Mesenchymal stem cell (in vitro differentiated cells and primary cell): ENCODE results near the gene GCNT2.

Source experiments
- DNase-seq: peaks from one replicate; pipeline ENCODE4 v3.0.0-alpha.2; 2013
- H2AFZ ChIP-seq: one replicate; pipeline ENCODE4 v1.6.1; 2013; ENCODE audit warnings: low read depth, mild to moderate bottlenecking, control low read depth, inconsistent platforms, low read length, moderate library complexity
- H2AK5ac ChIP-seq: 2 replicates; pipeline ENCODE4 v1.6.1; 2013; ENCODE audit warnings: low read length, moderate library complexity, mild to moderate bottlenecking, inconsistent platforms; ENCODE audit not compliant: severe bottlenecking
- H2BK120ac ChIP-seq: one replicate; pipeline ENCODE4 v1.6.1; 2013; ENCODE audit warnings: low read depth, mild to moderate bottlenecking, inconsistent platforms, low read length, moderate library complexity
- H2BK12ac ChIP-seq, 2 experiments: one replicate each; pipeline ENCODE4 v1.6.1; 2013; ENCODE audit warnings: inconsistent platforms in 2 of 2, low read length in 2 of 2, mild to moderate bottlenecking in 2 of 2, moderate library complexity in 2 of 2, control low read depth in 1 of 2
- H2BK15ac ChIP-seq: one replicate; pipeline ENCODE4 v1.6.1; 2013; ENCODE audit warnings: mild to moderate bottlenecking, low read depth, inconsistent platforms; ENCODE audit not compliant: poor library complexity, severe bottlenecking
- H2BK5ac ChIP-seq: 2 replicates; pipeline ENCODE4 v1.6.1; 2013; ENCODE audit warnings: low read depth, mild to moderate bottlenecking, low read length, control low read depth, inconsistent platforms; ENCODE audit not compliant: poor library complexity, severe bottlenecking
- H3K14ac ChIP-seq, 2 experiments: one replicate each; pipeline ENCODE4 v1.6.1; 2013; ENCODE audit warnings: inconsistent platforms in 2 of 2, low read length in 2 of 2, control low read depth in 1 of 2, mild to moderate bottlenecking in 1 of 2, moderate library complexity in 1 of 2
- H3K18ac ChIP-seq, 2 experiments: one replicate each; pipeline ENCODE4 v1.6.1; 2013; ENCODE audit warnings: inconsistent platforms in 2 of 2, low read length in 2 of 2, control low read depth in 1 of 2, low read depth in 1 of 2, mild to moderate bottlenecking in 1 of 2
- H3K23ac ChIP-seq, 2 experiments: one replicate each; pipeline ENCODE4 v1.6.1; 2013; ENCODE audit warnings: inconsistent platforms in 2 of 2, low read length in 2 of 2, mild to moderate bottlenecking in 2 of 2, moderate library complexity in 2 of 2, control low read depth in 1 of 2
- H3K27ac ChIP-seq: 2 replicates; pipeline ENCODE4 v1.5.1; 2013; ENCODE audit warnings: mild to moderate bottlenecking, moderate library complexity, low read length, control low read depth, inconsistent platforms; ENCODE audit not compliant: poor library complexity, severe bottlenecking
- H3K27me3 ChIP-seq, 2 experiments: 2 replicates each; pipeline versions ENCODE4 v1.6.1 to v1.7.0; 2013; ENCODE audit warnings: low read length in 2 of 2, mild to moderate bottlenecking in 2 of 2, moderate library complexity in 2 of 2, control low read depth in 1 of 2, inconsistent platforms in 1 of 2; ENCODE audit not compliant: control insufficient read depth in 1 of 2, insufficient read depth in 1 of 2
- H3K36me3 ChIP-seq, 2 experiments: 2 replicates each; pipeline versions ENCODE4 v1.6.1 to v1.7.0; 2013; ENCODE audit warnings: low read length in 2 of 2, control low read depth in 1 of 2, inconsistent platforms in 1 of 2, low read depth in 1 of 2, mild to moderate bottlenecking in 1 of 2; ENCODE audit not compliant: insufficient read depth in 2 of 2, control insufficient read depth in 1 of 2
- H3K4ac ChIP-seq, 2 experiments: one replicate each; pipeline ENCODE4 v1.6.1; 2013; ENCODE audit warnings: inconsistent platforms in 2 of 2, low read length in 2 of 2, mild to moderate bottlenecking in 2 of 2, moderate library complexity in 2 of 2, control low read depth in 1 of 2, low read depth in 1 of 2
- H3K4me1 ChIP-seq: 2 replicates; pipeline ENCODE4 v1.6.1; 2013; ENCODE audit warnings: low read depth, low read length, control low read depth; ENCODE audit not compliant: control insufficient read depth, insufficient read depth
- H3K4me2 ChIP-seq: 2 replicates; pipeline ENCODE4 v1.6.1; 2013; ENCODE audit warnings: low read length, mild to moderate bottlenecking, inconsistent platforms; ENCODE audit not compliant: poor library complexity, severe bottlenecking
- H3K4me3 ChIP-seq, 2 experiments: 2 replicates each; pipeline versions ENCODE4 v1.5.1 to v1.7.0; 2013; ENCODE audit warnings: low read length in 2 of 2, mild to moderate bottlenecking in 2 of 2, control low read depth in 1 of 2, low read depth in 1 of 2; ENCODE audit not compliant: insufficient read depth in 1 of 2
- H3K79me1 ChIP-seq: replicated peaks from 2 replicates; pipeline ENCODE4 v1.6.1; 2013; ENCODE audit warnings: mild to moderate bottlenecking, control low read depth, low read length, inconsistent platforms; ENCODE audit not compliant: poor library complexity, severe bottlenecking
- H3K9ac ChIP-seq: 2 replicates; pipeline ENCODE4 v1.7.0; 2013; ENCODE audit warnings: mild to moderate bottlenecking, low read length, moderate library complexity
- H3K9me3 ChIP-seq: 2 replicates; pipeline ENCODE4 v1.7.0; 2013; ENCODE audit warnings: mild to moderate bottlenecking, low read length; ENCODE audit not compliant: control insufficient read depth
- H4K8ac ChIP-seq: one replicate; pipeline ENCODE4 v1.6.1; 2013; ENCODE audit warnings: inconsistent platforms, mild to moderate bottlenecking, low read length, moderate library complexity
- H4K91ac ChIP-seq: one replicate; pipeline ENCODE4 v1.6.1; 2013; ENCODE audit warnings: mild to moderate bottlenecking, low read length, inconsistent platforms
- WGBS: methylation state at CpG from one replicate; pipeline ENCODE4 v1.1.7; 2013; ENCODE audit warnings: mixed read lengths; 5-methylcytosine and 5-hydroxymethylcytosine counted together

Gene GCNT2

DNA sequence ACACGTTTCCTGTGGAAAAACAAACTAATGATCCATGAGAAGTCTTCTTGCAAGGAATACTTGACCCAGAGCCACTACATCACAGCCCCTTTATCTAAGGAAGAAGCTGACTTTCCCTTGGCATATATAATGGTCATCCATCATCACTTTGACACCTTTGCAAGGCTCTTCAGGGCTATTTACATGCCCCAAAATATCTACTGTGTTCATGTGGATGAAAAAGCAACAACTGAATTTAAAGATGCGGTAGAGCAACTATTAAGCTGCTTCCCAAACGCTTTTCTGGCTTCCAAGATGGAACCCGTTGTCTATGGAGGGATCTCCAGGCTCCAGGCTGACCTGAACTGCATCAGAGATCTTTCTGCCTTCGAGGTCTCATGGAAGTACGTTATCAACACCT, 35.4 kb downstream of the GCNT2 start:
- no peak overlapping the region for H2BK15ac ChIP-seq
- H3K9me3 ChIP-seq = no peaks in the 10 kb centered on the region
- no peak overlapping the region for H3K27ac ChIP-seq
- no peak overlapping the region for H2AFZ ChIP-seq
- no peak overlapping the region for H3K14ac ChIP-seq
- peak overlapping the region in 1 of 2 experiments; percentile 63 for H2BK12ac ChIP-seq
- H3K18ac ChIP-seq = no peak overlapping the region
- no peak overlapping the region for H4K8ac ChIP-seq
- H3K23ac ChIP-seq = no peak overlapping the region
- H3K27me3 ChIP-seq = peaks cover 0 to 51% of the 10 kb centered on the region in 2 experiments
- H2AK5ac ChIP-seq = no peak overlapping the region
- peak overlapping the region in 1 of 2 experiments; percentile 72 for H3K4me3 ChIP-seq
- no peaks in the 10 kb centered on the region for H3K36me3 ChIP-seq
- peaks cover 9% of the 10 kb centered on the region for H3K4me1 ChIP-seq
- H3K4me2 ChIP-seq = peak overlapping the region; percentile 92
- H2BK120ac ChIP-seq = no peak overlapping the region
- 54% methylated on average over 5 of the region's 6 CpGs for WGBS
- H3K9ac ChIP-seq = no peak overlapping the region
- H3K4ac ChIP-seq = no peak overlapping the region
- no peak overlapping the region for H2BK5ac ChIP-seq
- peaks cover 2% of the 10 kb centered on the region for H3K79me1 ChIP-seq
- no peak overlapping the region for H4K91ac ChIP-seq
- peak; percentile 6 for DNase-seq

DNA sequence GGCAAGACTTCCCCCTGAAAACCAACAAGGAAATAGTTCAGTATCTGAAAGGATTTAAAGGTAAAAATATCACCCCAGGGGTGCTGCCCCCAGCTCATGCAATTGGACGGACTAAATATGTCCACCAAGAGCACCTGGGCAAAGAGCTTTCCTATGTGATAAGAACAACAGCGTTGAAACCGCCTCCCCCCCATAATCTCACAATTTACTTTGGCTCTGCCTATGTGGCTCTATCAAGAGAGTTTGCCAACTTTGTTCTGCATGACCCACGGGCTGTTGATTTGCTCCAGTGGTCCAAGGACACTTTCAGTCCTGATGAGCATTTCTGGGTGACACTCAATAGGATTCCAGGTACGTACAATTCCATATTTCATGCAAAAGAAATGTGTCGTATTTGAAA, 35.8 kb downstream of the GCNT2 start:
- 70% methylated on average over 5 of the region's 6 CpGs for WGBS
- no peak overlapping the region for H2AK5ac ChIP-seq
- no peak overlapping the region for H3K18ac ChIP-seq
- H3K4me3 ChIP-seq = no peak overlapping the region
- H4K8ac ChIP-seq = no peak overlapping the region
- DNase-seq = no peak
- peaks cover 3% of the 10 kb centered on the region for H3K79me1 ChIP-seq
- H3K9ac ChIP-seq = no peak overlapping the region
- no peak overlapping the region for H3K4me2 ChIP-seq
- peaks cover 0 to 51% of the 10 kb centered on the region in 2 experiments for H3K27me3 ChIP-seq
- H3K23ac ChIP-seq = no peak overlapping the region
- no peak overlapping the region for H3K14ac ChIP-seq
- no peak overlapping the region for H2BK5ac ChIP-seq
- H2BK15ac ChIP-seq = no peak overlapping the region
- peaks cover 9% of the 10 kb centered on the region for H3K4me1 ChIP-seq
- H3K36me3 ChIP-seq = no peaks in the 10 kb centered on the region
- no peak overlapping the region for H2AFZ ChIP-seq
- H4K91ac ChIP-seq = no peak overlapping the region
- no peak overlapping the region for H3K27ac ChIP-seq
- H3K9me3 ChIP-seq = no peaks in the 10 kb centered on the region
- no peak overlapping the region for H2BK120ac ChIP-seq
- H3K4ac ChIP-seq = no peak overlapping the region
- no peak overlapping the region for H2BK12ac ChIP-seq

DNA sequence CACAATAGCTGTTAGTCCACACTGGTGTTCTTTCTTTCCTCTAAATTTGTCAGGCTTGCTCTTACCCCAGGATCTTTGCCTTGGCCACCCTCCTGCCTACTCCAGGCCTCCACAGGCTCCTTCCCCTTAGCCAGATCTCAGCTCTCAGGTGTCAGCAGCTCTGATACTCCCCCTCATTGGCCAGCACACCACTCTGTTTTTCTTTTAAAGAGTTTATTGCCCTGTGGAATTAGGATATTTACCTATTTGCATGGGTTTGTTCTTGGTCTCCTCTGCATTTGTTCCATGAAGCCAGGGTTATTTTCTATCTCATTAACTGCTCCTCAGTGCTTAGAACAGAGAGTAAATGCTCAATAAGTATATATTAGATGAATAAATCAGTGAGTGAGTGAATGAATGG, 36.8 kb downstream of the GCNT2 start:
- no peak overlapping the region for H2BK15ac ChIP-seq
- H3K18ac ChIP-seq = no peak overlapping the region
- peaks cover 4% of the 10 kb centered on the region for H3K79me1 ChIP-seq
- no peak overlapping the region for H3K4ac ChIP-seq
- H2BK5ac ChIP-seq = no peak overlapping the region
- H3K4me2 ChIP-seq = no peak overlapping the region
- no peak overlapping the region for H4K8ac ChIP-seq
- H3K4me1 ChIP-seq = peaks cover 9% of the 10 kb centered on the region
- no peaks in the 10 kb centered on the region for H3K9me3 ChIP-seq
- H2AFZ ChIP-seq = no peak overlapping the region
- peaks cover 0 to 51% of the 10 kb centered on the region in 2 experiments for H3K27me3 ChIP-seq
- no peak overlapping the region for H3K4me3 ChIP-seq
- H3K36me3 ChIP-seq = no peaks in the 10 kb centered on the region
- no peak overlapping the region for H4K91ac ChIP-seq
- no peak overlapping the region for H2BK12ac ChIP-seq
- no peak overlapping the region for H3K27ac ChIP-seq
- H2BK120ac ChIP-seq = no peak overlapping the region
- no peak overlapping the region for H3K9ac ChIP-seq
- no peak overlapping the region for H3K14ac ChIP-seq
- no peak overlapping the region for H3K23ac ChIP-seq
- no peak overlapping the region for H2AK5ac ChIP-seq
- DNase-seq = no peak

DNA sequence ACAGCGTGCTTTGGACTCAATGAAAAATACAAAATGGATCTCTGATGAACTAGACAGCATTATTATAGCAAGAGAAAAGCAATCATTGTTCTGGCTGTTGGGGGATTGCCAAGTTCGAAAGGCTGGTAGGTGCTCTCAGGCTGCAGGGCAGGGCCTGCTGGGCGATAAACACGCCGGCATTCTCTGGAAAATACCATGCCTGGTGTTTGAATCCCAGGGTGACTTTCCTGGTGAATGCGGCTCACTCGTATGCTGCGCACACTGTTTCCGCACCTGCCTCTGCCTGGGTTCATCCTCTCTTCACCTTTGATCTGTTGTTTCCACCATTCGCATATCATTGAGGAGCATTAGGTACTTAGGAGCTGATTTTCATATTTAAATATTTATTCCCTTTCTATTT, 37.4 kb downstream of the GCNT2 start:
- Histone ChIP-seq H3K14ac (no peak overlapping the region), H3K18ac (no peak overlapping the region), H3K23ac (no peak overlapping the region), H4K8ac (no peak overlapping the region), H2BK12ac (no peak overlapping the region), H2AFZ (no peak overlapping the region), H2BK15ac (no peak overlapping the region), H3K4me2 (peak overlapping the region; percentile 51), H3K4me3 (no peak overlapping the region), H2AK5ac (no peak overlapping the region), H3K27me3 (peaks cover 0 to 51% of the 10 kb centered on the region in 2 experiments), H3K9me3 (no peaks in the 10 kb centered on the region), H4K91ac (no peak overlapping the region), H3K9ac (no peak overlapping the region), H3K79me1 (peaks cover 4% of the 10 kb centered on the region), H2BK120ac (no peak overlapping the region), H3K4me1 (peaks cover 9% of the 10 kb centered on the region), H3K27ac (no peak overlapping the region), H3K36me3 (no peaks in the 10 kb centered on the region), H3K4ac (no peak overlapping the region), H2BK5ac (no peak overlapping the region)
- WGBS = 59% methylated on average over 7 of the region's 10 CpGs
- no peak for DNase-seq
